A673 (cell line): Measurements from ENCODE around the gene DIPK1A. TPM values are rescaled to one million over a fixed set of nuclear protein-coding genes. Genes with fewer than 3 reads are reported as not detected.
A peak's percentile ranks its signal among the peaks of the same experiment; 100 is the strongest.

Experiments
- BruUV-seq: library from RNA; stranded (reverse); fragments of 400-500 nt; replicated peaks from 2 replicates; lab custom pipeline; 2021; lab: Mats Ljungman, UMichigan
- CTCF ChIA-PET: fragments of 300-600 bp; sonication (Branson Sonifier 250); formaldehyde crosslinking; loops from one replicate; lab custom pipeline; 2022; ENCODE audit warnings: antibody characterized with exemption; lab: Charles Lee
- POLR2A ChIA-PET: fragments of 300-600 bp; sonication (Branson Sonifier 250); formaldehyde crosslinking; loops from one replicate; lab custom pipeline; 2022; ENCODE audit warnings: antibody characterized with exemption; ENCODE audit not compliant: low non-redundant PET; lab: Charles Lee
- DNase-seq: peaks from one replicate; pipeline ENCODE4 v3.0.0-alpha.2; 2015; ENCODE audit warnings: low spot score
- H3K27ac ChIP-seq: fragments of 200-600 bp; sonication (generic); 2 replicates; pipeline ENCODE4 v1.5.1; 2016; ENCODE audit warnings: mixed run types, low read depth, mild to moderate bottlenecking, mixed read lengths, antibody characterized with exemption, low read length; ENCODE audit not compliant: poor library complexity, severe bottlenecking
- H3K27me3 ChIP-seq: fragments of 200-600 bp; sonication (generic); replicated peaks from 2 replicates; pipeline ENCODE4 v1.6.1; 2017; ENCODE audit warnings: mixed run types, low read depth, mild to moderate bottlenecking, mixed read lengths, antibody characterized with exemption, low read length; ENCODE audit not compliant: insufficient read depth, poor library complexity
- H3K36me3 ChIP-seq: fragments of 200-600 bp; sonication (generic); 2 replicates; pipeline ENCODE4 v1.6.1; 2016; ENCODE audit warnings: mixed run types, mild to moderate bottlenecking, mixed read lengths, antibody characterized with exemption, low read length; ENCODE audit not compliant: insufficient read depth, poor library complexity, severe bottlenecking
- H3K4me1 ChIP-seq: fragments of 200-600 bp; sonication (generic); 2 replicates; pipeline ENCODE4 v1.6.1; 2017; ENCODE audit warnings: mixed run types, mild to moderate bottlenecking, mixed read lengths, antibody characterized with exemption, low read length; ENCODE audit not compliant: insufficient read depth, poor library complexity, severe bottlenecking
- H3K4me3 ChIP-seq: fragments of 200-600 bp; sonication (generic); 2 replicates; pipeline ENCODE4 v1.5.1; 2016; ENCODE audit warnings: low read depth, mixed run types, mild to moderate bottlenecking, mixed read lengths, low read length; ENCODE audit not compliant: poor library complexity, severe bottlenecking
- H3K9me3 ChIP-seq: fragments of 200-600 bp; sonication (generic); 2 replicates; pipeline ENCODE4 v1.6.1; 2016; ENCODE audit warnings: mixed run types, low read depth, mild to moderate bottlenecking, mixed read lengths, antibody characterized with exemption, low read length; ENCODE audit not compliant: poor library complexity, severe bottlenecking
- CTCF ChIP-seq: fragments of 300-800, 200-600 bp; sonication (generic); conservative IDR thresholded peaks from 2 replicates; pipeline ENCODE4 v1.5.1; 2017; ENCODE audit warnings: low read depth, mild to moderate bottlenecking, antibody characterized with exemption, low read length, moderate library complexity, mixed read lengths
- EZH2 ChIP-seq: fragments of 200-600 bp; sonication (generic); IDR thresholded peaks from 2 replicates; pipeline ENCODE4 v1.6.1; 2017; ENCODE audit warnings: borderline replicate concordance, low read depth, mild to moderate bottlenecking, mixed read lengths, antibody characterized with exemption, low read length; ENCODE audit not compliant: poor library complexity, severe bottlenecking
- intact Hi-C: fragments of 100-400 bp; cut with micrococcal nuclease; formaldehyde crosslinking; loops from one replicate; pipeline ENCODE4 v1.10.0; 2022; ENCODE audit not compliant: unreplicated experiment
- total RNA-seq: library from RNA; stranded (reverse); gene quantifications from 2 replicates; pipeline ENCODE4 v1.2.3, GENCODE V29; 2021

DIPK1A gene
- total RNA-seq, 1 experiment from 2014 or later = 10.9 TPM

GRCh38 chr1:92877792-92878191, 83.5 kb downstream of the DIPK1A start:
- BruUV-seq = no TSS peak
- Histone ChIP-seq H3K36me3 (no peaks in the 10 kb centered on the region), H3K4me1 (peaks cover 24% of the 10 kb centered on the region), H3K27me3 (no peaks in the 10 kb centered on the region), H3K27ac (peak overlapping the region; percentile 35), H3K9me3 (no peaks in the 10 kb centered on the region), H3K4me3 (peak overlapping the region; percentile 2)
- ChIA-PET CTCF (no interaction called here), POLR2A (no interaction called here)
- intact Hi-C loops = no loop called here
- peak; percentile 64 for DNase-seq
- TF ChIP-seq CTCF = no peak
- TF ChIP-seq EZH2 = no peak

GRCh38 chr1:92877081-92877711, 84.1 kb downstream of the DIPK1A start:
- peaks cover 18% of the 10 kb centered on the region for H3K4me1 ChIP-seq
- no peaks in the 10 kb centered on the region for H3K27me3 ChIP-seq
- no TSS peak for BruUV-seq
- H3K9me3 ChIP-seq = peaks cover 6% of the 10 kb centered on the region
- no peaks in the 10 kb centered on the region for H3K36me3 ChIP-seq
- CTCF ChIA-PET = no interaction called here
- TF ChIP-seq EZH2 (no peak), CTCF (no peak)
- intact Hi-C loops = no loop called here
- POLR2A ChIA-PET = no interaction called here
- H3K4me3 ChIP-seq = peak overlapping the region; percentile 2
- no peak for DNase-seq
- H3K27ac ChIP-seq = peak overlapping the region; percentile 35

- Histone ChIP-seq H3K27ac (no peak overlapping the region), H3K27me3 (no peaks in the 10 kb centered on the region), H3K4me1 (peaks cover 18% of the 10 kb centered on the region), H3K4me3 (no peak overlapping the region), H3K36me3 (no peaks in the 10 kb centered on the region), H3K9me3 (peaks cover 7% of the 10 kb centered on the region)
- no TSS peak for BruUV-seq
- intact Hi-C loops = no loop called here
- ChIA-PET POLR2A (no interaction called here), CTCF (no interaction called here)
- TF ChIP-seq EZH2 (no peak), CTCF (no peak)
- DNase-seq = no peak
These were observed 84.9 kb downstream of the DIPK1A start for GRCh38 chr1:92876351-92876750.
